H1 (cell line): ENCODE data around the gene MIOX. TPM values are rescaled to one million over a fixed set of nuclear protein-coding genes. Genes with fewer than 3 reads are reported as not detected.

Source experiments
- CTCF ChIA-PET: fragments of 300-600 bp; sonication (Branson Sonifier 250); formaldehyde crosslinking; loops from one replicate; lab custom pipeline; 2021; ENCODE audit not compliant: partially characterized antibody; lab: Charles Lee
- POLR2A ChIA-PET: fragments of 300-600 bp; sonication (Branson Sonifier 250); formaldehyde crosslinking; loops from one replicate; lab custom pipeline; 2021; ENCODE audit warnings: inconsistent platforms; ENCODE audit not compliant: partially characterized antibody; lab: Charles Lee
- DNase-seq, 2 experiments: peaks; one replicate each; pipeline versions ENCODE4 v3.0.0 to v3.0.0-alpha.2; 2010 to 2022; ENCODE audit warnings: low spot score in 2 of 2, low read depth in 1 of 2, mixed read lengths in 1 of 2
- FAIRE-seq: peaks from 2 replicates; lab custom pipeline; 2011; peaks lifted over from hg19 to GRCh38; lab: Jason Lieb, UNC
- H2AFZ ChIP-seq: 2 replicates; pipeline ENCODE4 v1.8.1; 2012; ENCODE audit warnings: low read length, inconsistent platforms
- H2AK5ac ChIP-seq: 2 replicates; pipeline ENCODE4 v1.6.1; 2013; ENCODE audit warnings: low read depth, low read length
- H2BK120ac ChIP-seq: replicated peaks from 2 replicates; pipeline ENCODE3; 2013; ENCODE audit warnings: low read depth, low read length, inconsistent platforms
- H2BK12ac ChIP-seq: 2 replicates; pipeline ENCODE4 v1.6.1; 2013; ENCODE audit warnings: low read depth, low read length
- H2BK15ac ChIP-seq: 2 replicates; pipeline ENCODE4 v1.6.1; 2013; ENCODE audit warnings: low read length
- H2BK20ac ChIP-seq: 2 replicates; pipeline ENCODE4 v1.6.1; 2013; ENCODE audit warnings: low read length
- H2BK5ac ChIP-seq: 2 replicates; pipeline ENCODE4 v1.6.1; 2013; ENCODE audit warnings: low read depth, low read length
- H3K14ac ChIP-seq: 2 replicates; pipeline ENCODE4 v1.6.1; 2013; ENCODE audit warnings: inconsistent platforms; ENCODE audit not compliant: insufficient read length
- H3K18ac ChIP-seq: 2 replicates; pipeline ENCODE4 v1.6.1; 2013; ENCODE audit warnings: low read length; ENCODE audit errors: extremely low read depth
- H3K23ac ChIP-seq: 2 replicates; pipeline ENCODE4 v1.6.1; 2013; ENCODE audit warnings: inconsistent platforms; ENCODE audit not compliant: insufficient read length
- H3K23me2 ChIP-seq: 2 replicates; pipeline ENCODE4 v1.6.1; 2013; ENCODE audit warnings: low read depth, low read length
- H3K27ac ChIP-seq: 2 replicates; pipeline ENCODE4 v1.6.1; 2011; ENCODE audit warnings: low read depth, low read length, inconsistent platforms
- H3K27me3 ChIP-seq, 4 experiments: replicated peaks in 1 of 4; 1 replicate in 1 of 4; 2 replicates in 3 of 4; pipeline versions ENCODE4 v1.6.1 to v1.8.1; 2011 to 2013; ENCODE audit warnings: low read length in 3 of 4, mild to moderate bottlenecking in 3 of 4, inconsistent platforms in 2 of 4, mixed read lengths in 2 of 4, moderate library complexity in 1 of 4; ENCODE audit not compliant: control insufficient read depth in 3 of 4, insufficient read depth in 3 of 4; ENCODE audit errors: extremely low read depth in 1 of 4
- H3K36me3 ChIP-seq, 4 experiments: 2 replicates each; pipeline versions ENCODE4 v1.6.1 to v1.8.1; 2011 to 2013; ENCODE audit warnings: mild to moderate bottlenecking in 4 of 4, low read length in 3 of 4, moderate library complexity in 2 of 4, control low read depth in 1 of 4, inconsistent platforms in 1 of 4; ENCODE audit not compliant: insufficient read depth in 4 of 4, control insufficient read depth in 2 of 4
- H3K4ac ChIP-seq: replicated peaks from 2 replicates; pipeline ENCODE3; 2013; ENCODE audit warnings: low read length, low read depth, mixed read lengths, inconsistent platforms; ENCODE audit not compliant: insufficient read length
- H3K4me1 ChIP-seq, 4 experiments: replicated peaks in 1 of 4; 1 replicate in 1 of 4; 2 replicates in 3 of 4; pipeline versions ENCODE4 v1.6.1 to v1.8.1; 2011 to 2013; ENCODE audit warnings: low read length in 3 of 4, inconsistent platforms in 2 of 4, mixed read lengths in 1 of 4; ENCODE audit not compliant: insufficient read depth in 4 of 4, control insufficient read depth in 3 of 4
- H3K4me2 ChIP-seq, 2 experiments: 2 replicates each; pipeline versions ENCODE4 v1.6.1 to v1.8.1; 2011 to 2013; ENCODE audit warnings: low read depth in 2 of 2, low read length in 2 of 2, control low read depth in 1 of 2, inconsistent platforms in 1 of 2, mild to moderate bottlenecking in 1 of 2; ENCODE audit not compliant: insufficient read depth in 1 of 2
- H3K4me3 ChIP-seq, 4 experiments: fragments of 200-600, 300-600 bp in 1 of 4; sonication (generic), shearing (Covaris generic), sonication (Bioruptor Twin) in 1 of 4; 2 replicates each; pipeline versions ENCODE4 v1.5.1 to v1.8.1; 2011 to 2016; ENCODE audit warnings: low read length in 4 of 4, low read depth in 3 of 4, control low read depth in 2 of 4, inconsistent platforms in 2 of 4, mild to moderate bottlenecking in 2 of 4, mixed read lengths in 1 of 4, moderate library complexity in 1 of 4; ENCODE audit not compliant: insufficient read depth in 2 of 4; ENCODE audit errors: extremely low read depth in 1 of 4
- H3K56ac ChIP-seq: replicated peaks from 2 replicates; pipeline ENCODE3; 2013; ENCODE audit warnings: low read depth, mild to moderate bottlenecking, mixed read lengths, low read length, inconsistent platforms; ENCODE audit not compliant: insufficient read length
- H3K79me1 ChIP-seq: 2 replicates; pipeline ENCODE4 v1.6.1; 2013; ENCODE audit warnings: low read depth, low read length, control low read depth
- H3K79me2 ChIP-seq, 2 experiments: 2 replicates each; pipeline versions ENCODE4 v1.6.1 to v1.8.1; 2012 to 2013; ENCODE audit warnings: low read length in 2 of 2, mild to moderate bottlenecking in 2 of 2, inconsistent platforms in 1 of 2; ENCODE audit not compliant: insufficient read depth in 2 of 2, control insufficient read depth in 1 of 2
- H3K9ac ChIP-seq, 4 experiments: replicated peaks in 1 of 4; 1 replicate in 1 of 4; 2 replicates in 3 of 4; pipeline versions ENCODE4 v1.6.1 to v1.8.1; 2011 to 2013; ENCODE audit warnings: low read depth in 3 of 4, low read length in 3 of 4, control low read depth in 2 of 4, mild to moderate bottlenecking in 2 of 4, moderate library complexity in 2 of 4, inconsistent platforms in 1 of 4; ENCODE audit errors: extremely low read depth in 1 of 4
- H3K9me3 ChIP-seq, 2 experiments: 2 replicates each; pipeline versions ENCODE4 v1.6.1 to v1.8.1; 2012 to 2013; ENCODE audit warnings: mild to moderate bottlenecking in 2 of 2, moderate library complexity in 2 of 2, control low read depth in 1 of 2, inconsistent platforms in 1 of 2, low read depth in 1 of 2, low read length in 1 of 2, mixed read lengths in 1 of 2; ENCODE audit not compliant: insufficient read depth in 2 of 2
- H4K20me1 ChIP-seq, 2 experiments: replicated peaks in 1 of 2; 2 replicates each; pipeline versions ENCODE3 to v1.8.1; 2011 to 2013; ENCODE audit warnings: inconsistent platforms in 2 of 2, low read length in 2 of 2, mild to moderate bottlenecking in 1 of 2; ENCODE audit not compliant: insufficient read depth in 2 of 2, control insufficient read depth in 1 of 2
- H4K5ac ChIP-seq: 2 replicates; pipeline ENCODE4 v1.6.1; 2013; ENCODE audit warnings: low read length, low read depth, mixed read lengths, inconsistent platforms; ENCODE audit not compliant: insufficient read length
- H4K8ac ChIP-seq: 2 replicates; pipeline ENCODE4 v1.8.0; 2013; ENCODE audit warnings: mild to moderate bottlenecking, moderate library complexity, low read length, inconsistent platforms; ENCODE audit not compliant: insufficient read depth; ENCODE audit errors: extremely low read depth
- H4K91ac ChIP-seq: replicated peaks from 2 replicates; pipeline ENCODE3; 2013; ENCODE audit warnings: low read length, mixed read lengths, inconsistent platforms; ENCODE audit not compliant: insufficient read length
- ATF2 ChIP-seq: IDR thresholded peaks from 2 replicates; pipeline ENCODE4 v1.6.1; 2012; ENCODE audit warnings: low read length, inconsistent platforms
- CEBPB ChIP-seq: IDR thresholded peaks from 2 replicates; pipeline ENCODE4 v1.6.1; 2012; ENCODE audit warnings: low read depth, low read length
- GTF2F1 ChIP-seq: IDR thresholded peaks from 2 replicates; pipeline ENCODE4 v1.6.1; 2012; ENCODE audit warnings: low read depth, low read length, improper control_type of control experiment, borderline replicate concordance
- WGBS, 2 experiments: shearing (Covaris generic) in 1 of 2; methylation state at CpG; one replicate each; pipeline versions ENCODE4 v1.1.6 to v1.1.7; 2013 to 2015; ENCODE audit warnings: low lambda C conversion rate in 2 of 2, mixed read lengths in 2 of 2, inconsistent platforms in 1 of 2, low coverage in 1 of 2, missing lambda C conversion rate in 1 of 2; ENCODE audit not compliant: insufficient replicate concordance in 2 of 2, insufficient coverage in 1 of 2, insufficient read length in 1 of 2; ENCODE audit errors: extremely low coverage in 1 of 2, missing lambda C conversion rate in 1 of 2; 5-methylcytosine and 5-hydroxymethylcytosine counted together
- polyA plus RNA-seq, 7 experiments: library from polyadenylated mRNA; depleted of rRNA in 3 of 7; stranded (reverse) in 5 of 7; unstranded in 2 of 7; fragments of >200 nt in 5 of 7; fragments of 200-250 nt in 2 of 7; gene quantifications; 1 replicate in 5 of 7; 2 replicates in 1 of 7; 4 replicates in 1 of 7; pipeline versions ENCODE4 v1.2.1 to v1.2.3, GENCODE V29; 2011 to 2013; ENCODE audit warnings: missing spikeins in 2 of 7, mixed read lengths in 2 of 7
- total RNA-seq: library from RNA; stranded (reverse); fragmentation: NEBNext Ultra II Directional; extraction: Animal tissue kit (Norgen Biotek cat#: 25700); gene quantifications from 2 replicates; pipeline ENCODE4 v1.2.1, GENCODE V29; 2021

MIOX gene
- total and polyA plus RNA-seq, 2 of the 8 experiments (the other 6 are each of a cell fraction or from before 2014, with no cell fraction given) = 0.30 to 0.32 TPM

- Histone ChIP-seq H3K4me1 (peaks cover 0 to 14% (median 5%) of the 10 kb centered on the region in 4 experiments; a peak in 5 of 7 replicates), H2BK20ac (no peak overlapping the region), H3K18ac (no peak overlapping the region), H3K27ac (no peak overlapping the region), H3K79me1 (no peaks in the 10 kb centered on the region), H2AFZ (no peak overlapping the region), H3K23ac (no peak overlapping the region), H3K9ac (no peak overlapping the region), H2AK5ac (no peak overlapping the region), H3K56ac (no peak overlapping the region), H3K27me3 (peaks cover 24 to 35% (median 32%) of the 10 kb centered on the region in 4 experiments), H3K4me3 (no peak overlapping the region), H2BK120ac (no peak overlapping the region), H4K20me1 (no peaks in the 10 kb centered on the region), H2BK15ac (no peak overlapping the region), H4K91ac (no peak overlapping the region), H3K14ac (no peak overlapping the region), H2BK12ac (no peak overlapping the region), H4K8ac (no peak overlapping the region; the same call in 1 of the 2 replicates), H4K5ac (no peak overlapping the region), H3K4me2 (no peak overlapping the region), H3K23me2 (peaks cover 18% of the 10 kb centered on the region; the same call in 1 of the 2 replicates), H3K36me3 (no peaks in the 10 kb centered on the region), H3K79me2 (no peaks in the 10 kb centered on the region), H2BK5ac (no peak overlapping the region), H3K4ac (no peak overlapping the region), H3K9me3 (no peaks in the 10 kb centered on the region)
- no peak for DNase-seq
- FAIRE-seq = no peak
- ChIA-PET CTCF (interaction anchor here (1.0 to 6.6 kb wide), 6 partner anchors 10 to 161 kb away, joined by 3 to 36 read pairs (median 4); partner anchors contain the start of genes KLHDC7B and SCO2), POLR2A (interaction anchor here (1.0 kb wide), 1 partner anchor 11 kb away, joined by 3 read pairs; no protein-coding TSS in a partner anchor)
- TF ChIP-seq CEBPB = no peak
- TF ChIP-seq ATF2 = no peak
- TF ChIP-seq GTF2F1 = no peak
- 89% methylated on average over 7 of the region's 8 CpGs; no CpG with 5 or more reads in 1 of the 2 experiments for WGBS, 2 experiments
Observed at GRCh38 chr22:50535113-50535512, 48.5 kb downstream of the MIOX start.
